Karpas-422 (cell line): ENCODE data around the gene KCNK7. TPM values are rescaled to one million over a fixed set of nuclear protein-coding genes. Genes with fewer than 3 reads are reported as not detected.
A peak's percentile ranks its signal among the peaks of the same experiment; 100 is the strongest.

ENCODE experiments used
- DNase-seq: peaks from one replicate; pipeline ENCODE4 v3.0.0-alpha.2; 2015
- H2AFZ ChIP-seq: fragments of 200-600 bp; sonication (generic); 2 replicates; pipeline ENCODE4 v1.6.1; 2014; ENCODE audit warnings: antibody characterized with exemption, low read length, mixed read lengths
- H3K27ac ChIP-seq: fragments of 200-600 bp; sonication (generic); 2 replicates; pipeline ENCODE4 v1.5.1; 2014; ENCODE audit warnings: mild to moderate bottlenecking, low read length, moderate library complexity
- H3K27me3 ChIP-seq: fragments of 200-600 bp; sonication (generic); 2 replicates; pipeline ENCODE4 v1.6.1; 2014; ENCODE audit warnings: low read length, mixed read lengths
- H3K36me3 ChIP-seq: fragments of 200-600 bp; sonication (generic); 2 replicates; pipeline ENCODE4 v1.6.1; 2014; ENCODE audit warnings: low read length, mixed read lengths; ENCODE audit not compliant: insufficient read depth
- H3K4me1 ChIP-seq: fragments of 200-600 bp; sonication (generic); 2 replicates; pipeline ENCODE4 v1.6.1; 2014; ENCODE audit warnings: mild to moderate bottlenecking, low read length, mixed read lengths
- H3K4me2 ChIP-seq: fragments of 200-600 bp; sonication (generic); 2 replicates; pipeline ENCODE4 v1.6.1; 2014; ENCODE audit warnings: low read length, low read depth, mild to moderate bottlenecking; ENCODE audit not compliant: poor library complexity, severe bottlenecking
- H3K4me3 ChIP-seq: fragments of 200-600 bp; sonication (generic); 2 replicates; pipeline ENCODE4 v1.5.1; 2014; ENCODE audit warnings: mild to moderate bottlenecking, antibody characterized with exemption, low read length, mixed read lengths
- H3K79me2 ChIP-seq: fragments of 200-600 bp; sonication (generic); 2 replicates; pipeline ENCODE4 v1.6.1; 2014; ENCODE audit warnings: mild to moderate bottlenecking, low read length, mixed read lengths
- H3K9ac ChIP-seq: fragments of 200-600 bp; sonication (generic); 2 replicates; pipeline ENCODE4 v1.6.0; 2014; ENCODE audit warnings: low read length
- H3K9me2 ChIP-seq: fragments of 200-600 bp; sonication (generic), shearing (Covaris generic); replicated peaks from 2 replicates; pipeline ENCODE4 v1.6.0; 2014; ENCODE audit warnings: mild to moderate bottlenecking, low read length, moderate library complexity; ENCODE audit not compliant: insufficient read depth
- H3K9me3 ChIP-seq: fragments of 300-700, 200-600 bp; sonication (generic); 2 replicates; pipeline ENCODE4 v1.6.1; 2014; ENCODE audit warnings: low read length, mixed read lengths
- H4K20me1 ChIP-seq: fragments of 200-600 bp; sonication (generic); 2 replicates; pipeline ENCODE4 v1.6.1; 2014; ENCODE audit warnings: mild to moderate bottlenecking, antibody characterized with exemption, low read length, low read depth; ENCODE audit not compliant: insufficient read depth
- total RNA-seq: library from RNA; depleted of rRNA; stranded (reverse); fragments of >200 nt; shearing (Covaris generic); gene quantifications from 2 replicates; pipeline ENCODE4 v1.2.3, GENCODE V29; 2014; ENCODE audit warnings: low replicate concordance

The KCNK7 gene
- total RNA-seq, 1 experiment from 2014 or later = 0.48 TPM

DNA sequence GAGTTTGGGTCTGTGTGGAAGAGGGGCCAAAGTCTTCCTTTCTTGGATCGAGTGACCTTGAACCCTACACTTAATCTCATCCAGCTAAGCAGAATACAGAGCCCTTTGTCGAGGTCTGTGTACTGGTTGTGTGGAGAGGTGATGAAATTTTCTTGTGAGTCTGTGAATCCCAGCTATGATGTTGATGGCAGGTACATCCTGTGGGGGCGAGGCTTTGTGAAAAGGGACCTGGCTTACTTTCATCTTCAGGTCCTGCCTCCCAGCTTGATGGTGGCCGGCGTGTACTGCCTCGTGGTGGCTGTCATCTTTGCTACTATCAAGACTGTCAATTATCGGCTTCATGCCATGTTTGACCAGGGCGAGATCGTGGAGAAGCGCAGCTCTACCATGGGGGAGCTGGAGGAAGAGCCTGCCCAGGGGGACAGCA lies 21.0 kb upstream of the KCNK7 start:
- H2AFZ ChIP-seq = no peak overlapping the region
- peak overlapping the region; percentile 98 for H3K4me2 ChIP-seq
- peaks cover 58% of the 10 kb centered on the region for H3K79me2 ChIP-seq
- no peak for DNase-seq
- peaks cover 30% of the 10 kb centered on the region for H3K4me1 ChIP-seq
- peaks cover 29% of the 10 kb centered on the region for H4K20me1 ChIP-seq
- H3K27me3 ChIP-seq = no peaks in the 10 kb centered on the region
- 0 out of 2 replicates have a peak, but pooled peaks cover 3% of the 10 kb centered on the region for H3K36me3 ChIP-seq
- H3K27ac ChIP-seq = peak overlapping the region; percentile 83; the same call in 1 of the 2 replicates
- peak overlapping the region; percentile 92 for H3K4me3 ChIP-seq
- no peaks in the 10 kb centered on the region for H3K9me2 ChIP-seq
- H3K9me3 ChIP-seq = no peaks in the 10 kb centered on the region
- H3K9ac ChIP-seq = peak overlapping the region; percentile 90

- Histone ChIP-seq H4K20me1 (peaks cover 29% of the 10 kb centered on the region), H3K4me1 (peaks cover 35% of the 10 kb centered on the region), H3K9ac (peak overlapping the region; percentile 90), H3K9me3 (no peaks in the 10 kb centered on the region), H3K27ac (peak overlapping the region; percentile 83), H3K36me3 (0 out of 2 replicates have a peak, but pooled peaks cover 3% of the 10 kb centered on the region), H3K27me3 (no peaks in the 10 kb centered on the region), H3K9me2 (no peaks in the 10 kb centered on the region), H3K4me2 (peak overlapping the region; percentile 98), H3K79me2 (peaks cover 61% of the 10 kb centered on the region), H2AFZ (no peak overlapping the region), H3K4me3 (peak overlapping the region; percentile 92)
- DNase-seq = peak; percentile 84
Observed at GRCh38 chr11:65615950-65616574, 20.5 kb upstream of the KCNK7 start.

GRCh38 chr11:65615229-65615949 lies 19.8 kb upstream of the KCNK7 start, which contains the start of gene PCNX3:
PCNX3 (plus strand) TSS chr11:65615776; CDS start chr11:65616312, 536 bp downstream.
- Histone ChIP-seq H2AFZ (no peak within 1 kb of the TSS), H3K4me3 (peak within 1 kb of the TSS; percentile 92), H4K20me1 (peaks cover 29% of the 10 kb centered on the region), H3K27ac (peak within 1 kb of the TSS; percentile 83), H3K4me1 (peaks cover 36% of the 10 kb centered on the region), H3K79me2 (peaks cover 61% of the 10 kb centered on the region), H3K36me3 (0 out of 2 replicates have a peak, but pooled peaks cover 3% of the 10 kb centered on the region), H3K4me2 (peak within 1 kb of the TSS; percentile 98), H3K9me3 (no peaks in the 10 kb centered on the region), H3K9ac (peak within 1 kb of the TSS; percentile 90), H3K27me3 (no peaks in the 10 kb centered on the region), H3K9me2 (no peaks in the 10 kb centered on the region)
- peak; percentile 100 for DNase-seq

DNA sequence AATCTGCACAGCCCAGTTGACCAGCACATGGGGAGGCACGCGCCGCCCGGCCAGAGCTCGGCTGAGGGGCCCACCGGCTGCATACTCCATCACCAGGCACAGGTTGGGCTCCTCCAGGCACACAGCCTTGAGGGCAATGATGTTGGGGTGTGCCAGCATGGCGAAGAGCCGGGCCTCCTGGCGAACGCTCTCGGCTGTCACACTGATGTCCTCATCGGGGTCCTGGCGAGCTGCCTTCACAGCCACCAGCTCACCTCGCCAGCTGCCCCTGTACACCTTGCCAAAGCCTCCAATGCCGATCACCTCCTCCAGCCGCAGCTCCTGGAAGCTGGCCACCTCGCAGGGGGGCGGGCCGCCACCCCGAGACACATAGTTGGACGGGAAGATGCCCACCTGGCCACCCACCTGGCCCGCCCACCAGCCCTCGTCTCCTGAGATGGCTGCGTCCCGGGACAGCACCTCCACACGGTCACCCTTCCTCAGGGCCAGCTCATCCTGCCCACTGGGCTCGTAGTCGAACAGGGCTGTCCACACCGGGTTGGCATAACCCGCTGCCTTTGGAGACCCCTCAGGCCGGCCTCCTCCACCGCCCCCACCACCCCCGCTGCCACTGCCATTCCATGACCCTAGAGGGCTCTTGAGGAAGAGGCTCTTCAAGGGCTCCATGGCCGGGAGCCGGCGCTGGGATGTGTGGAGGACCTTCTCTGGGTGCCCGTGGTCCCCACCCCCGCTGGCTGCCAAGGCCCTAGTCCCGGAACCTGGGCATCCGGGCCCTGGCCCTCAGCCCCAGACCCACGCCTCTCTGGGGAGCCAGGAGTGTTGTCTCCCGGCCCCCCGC lies 17.7 kb upstream of the KCNK7 start:
- no peaks in the 10 kb centered on the region for H3K9me3 ChIP-seq
- peaks cover 21% of the 10 kb centered on the region for H4K20me1 ChIP-seq
- H3K4me3 ChIP-seq = peak overlapping the region; percentile 92
- no peak overlapping the region for H2AFZ ChIP-seq
- peak; percentile 57 for DNase-seq
- H3K27me3 ChIP-seq = no peaks in the 10 kb centered on the region
- no peaks in the 10 kb centered on the region for H3K9me2 ChIP-seq
- peak overlapping the region; percentile 86 for H3K4me2 ChIP-seq
- H3K36me3 ChIP-seq = 0 out of 2 replicates have a peak, but pooled peaks cover 3% of the 10 kb centered on the region
- H3K9ac ChIP-seq = peak overlapping the region; percentile 80
- peaks cover 36% of the 10 kb centered on the region for H3K4me1 ChIP-seq
- H3K79me2 ChIP-seq = peaks cover 60% of the 10 kb centered on the region
- H3K27ac ChIP-seq = peak overlapping the region; percentile 82

DNA sequence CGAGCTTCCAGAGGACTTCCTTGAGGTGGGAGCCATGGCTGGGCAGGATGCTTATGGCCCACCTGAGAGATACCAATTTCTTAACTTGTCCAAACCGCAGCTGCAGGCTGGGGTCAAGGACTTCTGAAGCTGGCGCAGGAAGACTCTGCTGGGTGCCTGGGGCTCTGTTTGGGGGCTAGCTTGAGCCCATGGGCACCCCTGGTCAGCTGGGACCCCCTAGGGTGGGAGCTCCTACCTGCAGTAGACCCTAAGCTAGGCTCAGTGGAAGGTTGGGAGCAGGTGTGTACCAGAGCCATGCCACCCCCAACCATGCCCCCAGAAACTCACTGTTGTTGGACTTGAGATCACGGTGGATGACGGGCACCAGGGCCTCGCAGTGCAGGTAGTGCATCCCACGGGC lies 17.1 kb upstream of the KCNK7 start:
- peaks cover 54% of the 10 kb centered on the region for H3K79me2 ChIP-seq
- H3K9me2 ChIP-seq = no peaks in the 10 kb centered on the region
- no peaks in the 10 kb centered on the region for H3K27me3 ChIP-seq
- peaks cover 36% of the 10 kb centered on the region for H3K4me1 ChIP-seq
- H3K27ac ChIP-seq = no peak overlapping the region
- peaks cover 16% of the 10 kb centered on the region for H4K20me1 ChIP-seq
- no peaks in the 10 kb centered on the region for H3K9me3 ChIP-seq
- DNase-seq = no peak
- H3K4me2 ChIP-seq = peak overlapping the region; percentile 86
- no peak overlapping the region for H2AFZ ChIP-seq
- peak overlapping the region; percentile 92 for H3K4me3 ChIP-seq
- H3K36me3 ChIP-seq = 0 out of 2 replicates have a peak, but pooled peaks cover 3% of the 10 kb centered on the region
- H3K9ac ChIP-seq = peak overlapping the region; percentile 80

GRCh38 chr11:65611758-65612603 lies 16.4 kb upstream of the KCNK7 start:
- H3K36me3 ChIP-seq = peaks cover 3% of the 10 kb centered on the region; the same call in 1 of the 2 replicates
- peak overlapping the region; percentile 92; the same call in 1 of the 2 replicates for H3K4me3 ChIP-seq
- peak overlapping the region; percentile 86 for H3K4me2 ChIP-seq

GRCh38 chr11:65611028-65611757 lies 15.6 kb upstream of the KCNK7 start:
- peaks cover under 1% of the 10 kb centered on the region; the same call in 1 of the 2 replicates for H4K20me1 ChIP-seq

More at GRCh38 chr11:65611758-65612603, 16.4 kb upstream of the KCNK7 start:
- Histone ChIP-seq H3K4me1 (peaks cover 29% of the 10 kb centered on the region), H4K20me1 (peaks cover 8% of the 10 kb centered on the region; the same call in 1 of the 2 replicates), H3K9ac (peak overlapping the region; percentile 80), H3K9me2 (no peaks in the 10 kb centered on the region), H3K27me3 (no peaks in the 10 kb centered on the region), H3K9me3 (no peaks in the 10 kb centered on the region), H3K79me2 (peaks cover 46% of the 10 kb centered on the region), H2AFZ (no peak overlapping the region), H3K27ac (no peak overlapping the region)
- DNase-seq = no peak

More at GRCh38 chr11:65611028-65611757, 15.6 kb upstream of the KCNK7 start:
- Histone ChIP-seq H3K9ac (peak overlapping the region; percentile 80), H3K4me1 (peaks cover 24% of the 10 kb centered on the region), H3K27me3 (no peaks in the 10 kb centered on the region), H3K9me2 (no peaks in the 10 kb centered on the region), H2AFZ (no peak overlapping the region), H3K4me3 (no peak overlapping the region), H3K36me3 (peaks cover 8% of the 10 kb centered on the region; the same call in 1 of the 2 replicates), H3K4me2 (peak overlapping the region; percentile 86), H3K27ac (no peak overlapping the region), H3K9me3 (no peaks in the 10 kb centered on the region), H3K79me2 (peaks cover 39% of the 10 kb centered on the region)
- no peak for DNase-seq
